Loucy (cell line): Measurements from ENCODE around the gene TEX101.

Experiments
- H2AFZ ChIP-seq: fragments of 200-600 bp; sonication (generic); 2 replicates; pipeline ENCODE4 v1.6.0; 2016; ENCODE audit warnings: antibody characterized with exemption, mild to moderate bottlenecking, low read length, moderate library complexity
- H3F3A ChIP-seq: fragments of 200-600 bp; 2 replicates; pipeline ENCODE4 v1.6.0; 2016; ENCODE audit warnings: antibody characterized with exemption, low read depth, mild to moderate bottlenecking
- H3K27me3 ChIP-seq: fragments of 200-600 bp; sonication (generic); 2 replicates; pipeline ENCODE4 v1.6.1; 2014; ENCODE audit warnings: low read length, mild to moderate bottlenecking; ENCODE audit not compliant: insufficient read depth, poor library complexity, severe bottlenecking
- H3K36me3 ChIP-seq: fragments of 200-600 bp; sonication (generic); 2 replicates; pipeline ENCODE4 v1.6.1; 2016; ENCODE audit warnings: low read length; ENCODE audit not compliant: insufficient read depth
- H3K4me1 ChIP-seq: fragments of 200-600 bp; sonication (generic); 2 replicates; pipeline ENCODE4 v1.5.1; 2014; ENCODE audit warnings: low read length, mild to moderate bottlenecking; ENCODE audit not compliant: insufficient read depth, poor library complexity, severe bottlenecking
- H3K4me2 ChIP-seq: fragments of 200-600 bp; sonication (generic); 2 replicates; pipeline ENCODE4 v1.6.0; 2014; ENCODE audit warnings: antibody characterized with exemption, low read length, low read depth, mild to moderate bottlenecking; ENCODE audit not compliant: poor library complexity, severe bottlenecking
- H3K4me3 ChIP-seq: fragments of 200-600 bp; sonication (generic); 2 replicates; pipeline ENCODE4 v1.5.1; 2014; ENCODE audit warnings: low read length, mild to moderate bottlenecking, mixed read lengths; ENCODE audit not compliant: poor library complexity, severe bottlenecking
- H3K79me2 ChIP-seq: fragments of 200-600 bp; sonication (generic); 2 replicates; pipeline ENCODE4 v1.6.1; 2014; ENCODE audit warnings: low read length; ENCODE audit not compliant: insufficient read depth
- H3K9ac ChIP-seq: fragments of 200-600 bp; sonication (generic); 2 replicates; pipeline ENCODE4 v1.6.0; 2014; ENCODE audit warnings: mild to moderate bottlenecking, low read depth, low read length, moderate library complexity; ENCODE audit not compliant: poor library complexity, severe bottlenecking
- H3K9me2 ChIP-seq: fragments of 200-600 bp; sonication (generic); replicated peaks from 2 replicates; pipeline ENCODE4 v1.6.1; 2016; ENCODE audit warnings: low read depth, low read length, mixed read lengths
- H3K9me3 ChIP-seq: fragments of 200-600 bp; sonication (generic); 2 replicates; pipeline ENCODE4 v1.6.1; 2014; ENCODE audit warnings: mild to moderate bottlenecking, antibody characterized with exemption, low read length, low read depth; ENCODE audit not compliant: insufficient read depth
- H4K20me1 ChIP-seq: fragments of 200-600 bp; sonication (generic); 2 replicates; pipeline ENCODE4 v1.6.0; 2014; ENCODE audit warnings: antibody characterized with exemption, low read length, mild to moderate bottlenecking; ENCODE audit not compliant: insufficient read depth, poor library complexity, severe bottlenecking
- CTCF ChIP-seq: fragments of 200-600 bp; sonication (generic); conservative IDR thresholded peaks from 2 replicates; pipeline ENCODE4 v1.5.1; 2014; ENCODE audit warnings: mild to moderate bottlenecking, antibody characterized with exemption, low read length
- EZH2phosphoT487 ChIP-seq: fragments of 200-600 bp; IDR thresholded peaks from 2 replicates; pipeline ENCODE4 v1.6.1; 2018; ENCODE audit warnings: antibody characterized with exemption, mild to moderate bottlenecking, moderate library complexity, borderline replicate concordance

TEX101 gene

GRCh38 chr19:43408043-43408442, 6.6 kb upstream of the TEX101 start:
- no peaks in the 10 kb centered on the region for H3K79me2 ChIP-seq
- H3K4me1 ChIP-seq = no peaks in the 10 kb centered on the region
- H3K9me2 ChIP-seq = no peaks in the 10 kb centered on the region
- H3K9ac ChIP-seq = no peak overlapping the region
- TF ChIP-seq EZH2phosphoT487 (no peak), CTCF (no peak)
- H3K36me3 ChIP-seq = no peaks in the 10 kb centered on the region
- H3K4me2 ChIP-seq = no peak overlapping the region
- no peak overlapping the region for H2AFZ ChIP-seq
- H3K4me3 ChIP-seq = no peak overlapping the region
- H3K9me3 ChIP-seq = no peaks in the 10 kb centered on the region
- H3F3A ChIP-seq = no peaks in the 10 kb centered on the region
- H4K20me1 ChIP-seq = no peaks in the 10 kb centered on the region
- H3K27me3 ChIP-seq = no peaks in the 10 kb centered on the region

- no peaks in the 10 kb centered on the region for H3K27me3 ChIP-seq
- no peaks in the 10 kb centered on the region for H3F3A ChIP-seq
- H3K9me3 ChIP-seq = no peaks in the 10 kb centered on the region; the same call in 1 of the 2 replicates
- H4K20me1 ChIP-seq = no peaks in the 10 kb centered on the region
- no peaks in the 10 kb centered on the region for H3K9me2 ChIP-seq
- no peak overlapping the region for H2AFZ ChIP-seq
- H3K79me2 ChIP-seq = no peaks in the 10 kb centered on the region
- H3K36me3 ChIP-seq = no peaks in the 10 kb centered on the region
- H3K4me2 ChIP-seq = no peak overlapping the region
- no peak overlapping the region for H3K4me3 ChIP-seq
- H3K4me1 ChIP-seq = no peaks in the 10 kb centered on the region
- H3K9ac ChIP-seq = no peak overlapping the region
- TF ChIP-seq CTCF (no peak), EZH2phosphoT487 (no peak)
These were observed 5.3 kb upstream of the TEX101 start for GRCh38 chr19:43409415-43409814.

GRCh38 chr19:43412441-43412840, 2.2 kb upstream of the TEX101 start:
- H3K79me2 ChIP-seq = no peaks in the 10 kb centered on the region
- H3K4me2 ChIP-seq = no peak overlapping the region
- H3K27me3 ChIP-seq = no peaks in the 10 kb centered on the region
- TF ChIP-seq EZH2phosphoT487 (no peak), CTCF (no peak)
- no peak overlapping the region for H3K4me3 ChIP-seq
- no peaks in the 10 kb centered on the region; the same call in 1 of the 2 replicates for H3K9me3 ChIP-seq
- no peaks in the 10 kb centered on the region for H3K36me3 ChIP-seq
- H3K9me2 ChIP-seq = no peaks in the 10 kb centered on the region
- no peaks in the 10 kb centered on the region for H3F3A ChIP-seq
- no peaks in the 10 kb centered on the region for H3K4me1 ChIP-seq
- no peak overlapping the region for H3K9ac ChIP-seq
- no peaks in the 10 kb centered on the region for H4K20me1 ChIP-seq
- no peak overlapping the region for H2AFZ ChIP-seq
